ENCODE results near the gene ELOVL2. TPM values are rescaled to one million over a fixed set of nuclear protein-coding genes. Genes with fewer than 3 reads are reported as not detected.

The ELOVL2 gene
- polyA plus RNA-seq, 2 donors, result 0.04 to 0.08 TPM

GRCh38 chr6:10977231-10977968, 66.7 kb downstream of the ELOVL2 start:
- Histone ChIP-seq H3K4me3 (ENCODE audit: low read depth in 1 of 2, low read length in 2 of 2) (no peak overlapping the region), H3K27me3 (ENCODE audit: control insufficient read depth in 1 of 2, insufficient read depth in 2 of 2, low read length in 2 of 2) (no peaks in the 10 kb centered on the region), H3K9me3 (ENCODE audit: control insufficient read depth in 2 of 2, insufficient read depth in 1 of 2, low read depth in 1 of 2, low read length in 1 of 2) (no peaks in the 10 kb centered on the region), H3K4me1 (ENCODE audit: control insufficient read depth in 2 of 2, insufficient read depth in 2 of 2, low read length in 1 of 2) (no peaks in the 10 kb centered on the region), H3K36me3 (ENCODE audit: control insufficient read depth in 2 of 2, insufficient read depth in 2 of 2, low read length in 1 of 2) (no peaks in the 10 kb centered on the region), H3K27ac (ENCODE audit: low read depth in 2 of 2, low read length in 1 of 2) (no peak overlapping the region)
- WGBS, 2 donors, result 87 to 93% methylated on average over 5 of the region's 5 CpGs

- WGBS, 2 donors, result 54 to 78% methylated on average over 6 of the region's 6 CpGs
Measured at GRCh38 chr6:10976571-10976970, 67.5 kb downstream of the ELOVL2 start.

GRCh38 chr6:10972196-10972595, 71.9 kb downstream of the ELOVL2 start:
- Histone ChIP-seq H3K27me3 (ENCODE audit: control insufficient read depth in 1 of 2, insufficient read depth in 2 of 2, low read length in 2 of 2) (no peaks in the 10 kb centered on the region), H3K9me3 (ENCODE audit: control insufficient read depth in 2 of 2, insufficient read depth in 1 of 2, low read depth in 1 of 2, low read length in 1 of 2) (no peaks in the 10 kb centered on the region), H3K27ac (ENCODE audit: low read depth in 2 of 2, low read length in 1 of 2) (no peak overlapping the region), H3K4me3 (ENCODE audit: low read depth in 1 of 2, low read length in 2 of 2) (no peak overlapping the region), H3K4me1 (ENCODE audit: control insufficient read depth in 2 of 2, insufficient read depth in 2 of 2, low read length in 1 of 2) (no peaks in the 10 kb centered on the region), H3K36me3 (ENCODE audit: control insufficient read depth in 2 of 2, insufficient read depth in 2 of 2, low read length in 1 of 2) (no peaks in the 10 kb centered on the region)
- 87 to 89% methylated on average over 3 of the region's 3 CpGs for WGBS, 2 donors

More at GRCh38 chr6:10976571-10976970, 67.5 kb downstream of the ELOVL2 start:
- no peaks in the 10 kb centered on the region for H3K4me1 ChIP-seq (ENCODE audit: control insufficient read depth in 2 of 2, insufficient read depth in 2 of 2, low read length in 1 of 2)
- no peaks in the 10 kb centered on the region for H3K36me3 ChIP-seq (ENCODE audit: control insufficient read depth in 2 of 2, insufficient read depth in 2 of 2, low read length in 1 of 2)
- H3K27me3 ChIP-seq (ENCODE audit: control insufficient read depth in 1 of 2, insufficient read depth in 2 of 2, low read length in 2 of 2), result no peaks in the 10 kb centered on the region
- H3K4me3 ChIP-seq (ENCODE audit: low read depth in 1 of 2, low read length in 2 of 2), result no peak overlapping the region
- no peak overlapping the region for H3K27ac ChIP-seq (ENCODE audit: low read depth in 2 of 2, low read length in 1 of 2)
- H3K9me3 ChIP-seq (ENCODE audit: control insufficient read depth in 2 of 2, insufficient read depth in 1 of 2, low read depth in 1 of 2, low read length in 1 of 2), result no peaks in the 10 kb centered on the region

- H3K36me3 ChIP-seq (ENCODE audit: control insufficient read depth in 2 of 2, insufficient read depth in 2 of 2, low read length in 1 of 2), result no peaks in the 10 kb centered on the region
- 59 to 82% methylated on average over 3 of the region's 3 CpGs for WGBS, 2 donors
Measured at GRCh38 chr6:10970731-10971130, 73.4 kb downstream of the ELOVL2 start.

GRCh38 chr6:10968776-10969175, 75.3 kb downstream of the ELOVL2 start:
- Histone ChIP-seq H3K27me3 (ENCODE audit: control insufficient read depth in 1 of 2, insufficient read depth in 2 of 2, low read length in 2 of 2) (no peaks in the 10 kb centered on the region), H3K4me1 (ENCODE audit: control insufficient read depth in 2 of 2, insufficient read depth in 2 of 2, low read length in 1 of 2) (no peaks in the 10 kb centered on the region)
- WGBS, 2 donors, result 71 to 77% methylated on average over 2 of the region's 2 CpGs

More at GRCh38 chr6:10970731-10971130, 73.4 kb downstream of the ELOVL2 start:
- no peak overlapping the region for H3K4me3 ChIP-seq (ENCODE audit: low read depth in 1 of 2, low read length in 2 of 2)
- H3K27me3 ChIP-seq (ENCODE audit: control insufficient read depth in 1 of 2, insufficient read depth in 2 of 2, low read length in 2 of 2), result no peaks in the 10 kb centered on the region
- H3K27ac ChIP-seq (ENCODE audit: low read depth in 2 of 2, low read length in 1 of 2), result no peak overlapping the region
- H3K4me1 ChIP-seq (ENCODE audit: control insufficient read depth in 2 of 2, insufficient read depth in 2 of 2, low read length in 1 of 2), result no peaks in the 10 kb centered on the region
- H3K9me3 ChIP-seq (ENCODE audit: control insufficient read depth in 2 of 2, insufficient read depth in 1 of 2, low read depth in 1 of 2, low read length in 1 of 2), result no peaks in the 10 kb centered on the region

GRCh38 chr6:10964684-10965083, 79.4 kb downstream of the ELOVL2 start:
- Histone ChIP-seq H3K4me1 (ENCODE audit: control insufficient read depth in 2 of 2, insufficient read depth in 2 of 2, low read length in 1 of 2) (no peaks in the 10 kb centered on the region), H3K4me3 (ENCODE audit: low read depth in 1 of 2, low read length in 2 of 2) (no peak overlapping the region), H3K27ac (ENCODE audit: low read depth in 2 of 2, low read length in 1 of 2) (no peak overlapping the region), H3K36me3 (ENCODE audit: control insufficient read depth in 2 of 2, insufficient read depth in 2 of 2, low read length in 1 of 2) (no peaks in the 10 kb centered on the region), H3K9me3 (ENCODE audit: control insufficient read depth in 2 of 2, insufficient read depth in 1 of 2, low read depth in 1 of 2, low read length in 1 of 2) (no peaks in the 10 kb centered on the region), H3K27me3 (ENCODE audit: control insufficient read depth in 1 of 2, insufficient read depth in 2 of 2, low read length in 2 of 2) (peaks cover 0 to 3% of the 10 kb centered on the region in 2 donors)
- 71 to 73% methylated on average over 1 of the region's 1 CpG for WGBS, 2 donors

More at GRCh38 chr6:10968776-10969175, 75.3 kb downstream of the ELOVL2 start:
- Histone ChIP-seq H3K36me3 (ENCODE audit: control insufficient read depth in 2 of 2, insufficient read depth in 2 of 2, low read length in 1 of 2) (no peaks in the 10 kb centered on the region), H3K9me3 (ENCODE audit: control insufficient read depth in 2 of 2, insufficient read depth in 1 of 2, low read depth in 1 of 2, low read length in 1 of 2) (no peaks in the 10 kb centered on the region), H3K4me3 (ENCODE audit: low read depth in 1 of 2, low read length in 2 of 2) (no peak overlapping the region), H3K27ac (ENCODE audit: low read depth in 2 of 2, low read length in 1 of 2) (no peak overlapping the region)

- no peaks in the 10 kb centered on the region for H3K4me1 ChIP-seq (ENCODE audit: control insufficient read depth in 2 of 2, insufficient read depth in 2 of 2, low read length in 1 of 2)
- peaks cover 0 to 2% of the 10 kb centered on the region in 2 donors for H3K9me3 ChIP-seq (ENCODE audit: control insufficient read depth in 2 of 2, insufficient read depth in 1 of 2, low read depth in 1 of 2, low read length in 1 of 2)
- 63 to 70% methylated on average over 2 of the region's 2 CpGs for WGBS, 2 donors
- H3K27ac ChIP-seq (ENCODE audit: low read depth in 2 of 2, low read length in 1 of 2), result no peak overlapping the region
- no peaks in the 10 kb centered on the region for H3K36me3 ChIP-seq (ENCODE audit: control insufficient read depth in 2 of 2, insufficient read depth in 2 of 2, low read length in 1 of 2)
- peaks cover 0 to 3% of the 10 kb centered on the region in 2 donors for H3K27me3 ChIP-seq (ENCODE audit: control insufficient read depth in 1 of 2, insufficient read depth in 2 of 2, low read length in 2 of 2)
- no peak overlapping the region for H3K4me3 ChIP-seq (ENCODE audit: low read depth in 1 of 2, low read length in 2 of 2)
Measured at GRCh38 chr6:10963113-10963512, 81.0 kb downstream of the ELOVL2 start.

- WGBS, 2 donors, result 19 to 36% methylated on average over 1 of the region's 1 CpG
- peaks cover 0 to 2% of the 10 kb centered on the region in 2 donors for H3K9me3 ChIP-seq (ENCODE audit: control insufficient read depth in 2 of 2, insufficient read depth in 1 of 2, low read depth in 1 of 2, low read length in 1 of 2)
- no peaks in the 10 kb centered on the region for H3K36me3 ChIP-seq (ENCODE audit: control insufficient read depth in 2 of 2, insufficient read depth in 2 of 2, low read length in 1 of 2)
- no peaks in the 10 kb centered on the region for H3K4me1 ChIP-seq (ENCODE audit: control insufficient read depth in 2 of 2, insufficient read depth in 2 of 2, low read length in 1 of 2)
- H3K27me3 ChIP-seq (ENCODE audit: control insufficient read depth in 1 of 2, insufficient read depth in 2 of 2, low read length in 2 of 2), result peaks cover 0 to 3% of the 10 kb centered on the region in 2 donors
- H3K4me3 ChIP-seq (ENCODE audit: low read depth in 1 of 2, low read length in 2 of 2), result no peak overlapping the region
- H3K27ac ChIP-seq (ENCODE audit: low read depth in 2 of 2, low read length in 1 of 2), result no peak overlapping the region
Measured at GRCh38 chr6:10962673-10963072, 81.4 kb downstream of the ELOVL2 start.

GRCh38 chr6:10961837-10962236, 82.3 kb downstream of the ELOVL2 start:
- no peak overlapping the region for H3K27ac ChIP-seq (ENCODE audit: low read depth in 2 of 2, low read length in 1 of 2)
- H3K36me3 ChIP-seq (ENCODE audit: control insufficient read depth in 2 of 2, insufficient read depth in 2 of 2, low read length in 1 of 2), result no peaks in the 10 kb centered on the region
- peaks cover 0 to 3% of the 10 kb centered on the region in 2 donors for H3K27me3 ChIP-seq (ENCODE audit: control insufficient read depth in 1 of 2, insufficient read depth in 2 of 2, low read length in 2 of 2)
- 85 to 91% methylated on average over 3 of the region's 3 CpGs for WGBS, 2 donors
- no peak overlapping the region for H3K4me3 ChIP-seq (ENCODE audit: low read depth in 1 of 2, low read length in 2 of 2)
- H3K4me1 ChIP-seq (ENCODE audit: control insufficient read depth in 2 of 2, insufficient read depth in 2 of 2, low read length in 1 of 2), result no peaks in the 10 kb centered on the region
- H3K9me3 ChIP-seq (ENCODE audit: control insufficient read depth in 2 of 2, insufficient read depth in 1 of 2, low read depth in 1 of 2, low read length in 1 of 2), result peaks cover 0 to 2% of the 10 kb centered on the region in 2 donors

- H3K9me3 ChIP-seq (ENCODE audit: control insufficient read depth in 2 of 2, insufficient read depth in 1 of 2, low read depth in 1 of 2, low read length in 1 of 2), result peaks cover 0 to 2% of the 10 kb centered on the region in 2 donors
- no peaks in the 10 kb centered on the region for H3K36me3 ChIP-seq (ENCODE audit: control insufficient read depth in 2 of 2, insufficient read depth in 2 of 2, low read length in 1 of 2)
- H3K4me3 ChIP-seq (ENCODE audit: low read depth in 1 of 2, low read length in 2 of 2), result no peak overlapping the region
- 90% methylated on average over 2 of the region's 2 CpGs for WGBS, 2 donors
- H3K4me1 ChIP-seq (ENCODE audit: control insufficient read depth in 2 of 2, insufficient read depth in 2 of 2, low read length in 1 of 2), result no peaks in the 10 kb centered on the region
- no peak overlapping the region for H3K27ac ChIP-seq (ENCODE audit: low read depth in 2 of 2, low read length in 1 of 2)
- H3K27me3 ChIP-seq (ENCODE audit: control insufficient read depth in 1 of 2, insufficient read depth in 2 of 2, low read length in 2 of 2), result peaks cover 0 to 3% of the 10 kb centered on the region in 2 donors
Measured at GRCh38 chr6:10960171-10960570, 83.9 kb downstream of the ELOVL2 start.
